CD4-positive, alpha-beta T cell treated with Interleukin-17A for 4 hours (primary cell): Measurements from ENCODE around the gene TUT1.
"Not testable (repeated sequence)": the region's sequence is repeated elsewhere in the genome, so short reads cannot be mapped to it uniquely, and the experiment has no call there.

Experiments
- DNase-seq: peaks from one replicate; pipeline ENCODE4 v3.0.0-alpha.2; 2020; ENCODE audit warnings: mixed read lengths

Gene TUT1, protein sequence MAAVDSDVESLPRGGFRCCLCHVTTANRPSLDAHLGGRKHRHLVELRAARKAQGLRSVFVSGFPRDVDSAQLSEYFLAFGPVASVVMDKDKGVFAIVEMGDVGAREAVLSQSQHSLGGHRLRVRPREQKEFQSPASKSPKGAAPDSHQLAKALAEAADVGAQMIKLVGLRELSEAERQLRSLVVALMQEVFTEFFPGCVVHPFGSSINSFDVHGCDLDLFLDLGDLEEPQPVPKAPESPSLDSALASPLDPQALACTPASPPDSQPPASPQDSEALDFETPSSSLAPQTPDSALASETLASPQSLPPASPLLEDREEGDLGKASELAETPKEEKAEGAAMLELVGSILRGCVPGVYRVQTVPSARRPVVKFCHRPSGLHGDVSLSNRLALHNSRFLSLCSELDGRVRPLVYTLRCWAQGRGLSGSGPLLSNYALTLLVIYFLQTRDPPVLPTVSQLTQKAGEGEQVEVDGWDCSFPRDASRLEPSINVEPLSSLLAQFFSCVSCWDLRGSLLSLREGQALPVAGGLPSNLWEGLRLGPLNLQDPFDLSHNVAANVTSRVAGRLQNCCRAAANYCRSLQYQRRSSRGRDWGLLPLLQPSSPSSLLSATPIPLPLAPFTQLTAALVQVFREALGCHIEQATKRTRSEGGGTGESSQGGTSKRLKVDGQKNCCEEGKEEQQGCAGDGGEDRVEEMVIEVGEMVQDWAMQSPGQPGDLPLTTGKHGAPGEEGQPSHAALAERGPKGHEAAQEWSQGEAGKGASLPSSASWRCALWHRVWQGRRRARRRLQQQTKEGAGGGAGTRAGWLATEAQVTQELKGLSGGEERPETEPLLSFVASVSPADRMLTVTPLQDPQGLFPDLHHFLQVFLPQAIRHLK

DNA sequence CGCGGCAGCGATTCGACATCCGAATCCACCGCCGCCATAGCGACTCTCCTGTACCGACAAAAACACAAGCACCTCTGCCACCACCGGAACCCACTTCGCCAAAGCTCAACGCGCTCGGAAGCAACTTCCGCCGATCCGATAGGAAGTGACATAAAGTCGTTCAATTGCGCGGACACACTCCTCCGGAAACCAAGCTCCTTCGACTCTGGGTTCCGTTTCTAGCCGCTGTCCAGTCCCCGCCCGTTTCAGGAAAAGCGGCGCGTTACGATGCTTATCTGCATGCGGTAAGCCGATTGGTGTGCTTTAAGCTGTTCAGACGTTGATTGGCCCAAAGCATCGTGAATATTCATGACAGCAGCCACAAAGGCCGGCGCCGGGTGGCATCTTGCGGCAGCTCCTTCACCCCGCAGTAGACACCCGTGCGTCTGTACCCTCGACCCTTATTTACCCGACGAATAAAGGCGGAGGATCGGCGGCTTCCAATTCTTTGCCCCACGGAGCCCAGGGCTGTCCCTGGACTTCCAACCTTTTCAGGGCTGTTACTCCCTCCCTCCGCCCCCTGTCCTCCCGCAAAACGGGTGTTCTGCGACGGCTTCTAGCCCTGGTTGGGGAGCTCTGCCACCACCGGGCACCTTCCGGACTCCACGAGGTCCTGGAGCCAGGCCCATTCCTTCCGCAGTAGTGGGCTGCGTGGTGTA is at the start of gene TUT1:
Gene TUT1 (minus strand): TSS at position 76 of the 698 bp plus-strand sequence. CDS start 38 bp downstream, at position 38.
- peak; percentile 95 for DNase-seq

DNA sequence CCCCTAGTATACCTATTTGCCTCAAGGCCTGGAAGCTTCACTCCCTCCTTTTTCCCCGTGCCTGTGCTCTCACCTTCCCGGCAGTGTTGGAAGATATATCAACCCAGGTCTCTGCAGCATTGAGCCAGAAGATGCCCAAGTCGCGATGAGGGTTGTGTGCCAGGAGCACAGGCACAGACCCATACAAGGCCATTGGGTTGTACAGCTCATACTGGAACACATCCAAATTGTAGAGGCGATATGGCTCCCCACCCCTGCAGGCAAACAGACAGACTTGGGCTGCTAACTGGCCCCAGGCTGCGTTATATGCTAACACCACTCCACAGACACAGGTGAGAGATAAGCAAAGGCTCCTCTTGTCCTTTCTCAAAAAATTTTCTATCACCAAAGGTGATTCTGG is 41.2 kb upstream of the TUT1 start:
- DNase-seq, result no peak

DNA sequence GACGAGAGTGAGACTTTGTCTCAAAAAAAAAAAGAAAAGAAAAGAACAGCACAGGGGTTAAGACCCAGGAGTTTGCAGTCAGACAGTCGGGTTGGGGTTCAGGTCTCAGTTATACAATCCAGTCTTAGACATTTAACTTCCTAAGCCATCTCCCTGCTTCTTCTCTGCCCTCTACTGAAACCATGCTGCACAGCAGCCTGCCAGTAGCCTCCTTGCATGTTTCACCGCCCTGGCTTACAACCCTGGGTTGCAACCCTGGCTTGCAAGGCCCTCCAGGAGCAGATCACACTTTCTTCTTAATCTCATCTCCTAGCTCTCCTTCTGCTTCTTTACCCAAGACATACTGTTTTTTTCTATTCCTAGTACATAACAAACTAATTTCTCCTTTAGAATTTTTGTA is 36.4 kb upstream of the TUT1 start:
- DNase-seq, result no peak

DNA sequence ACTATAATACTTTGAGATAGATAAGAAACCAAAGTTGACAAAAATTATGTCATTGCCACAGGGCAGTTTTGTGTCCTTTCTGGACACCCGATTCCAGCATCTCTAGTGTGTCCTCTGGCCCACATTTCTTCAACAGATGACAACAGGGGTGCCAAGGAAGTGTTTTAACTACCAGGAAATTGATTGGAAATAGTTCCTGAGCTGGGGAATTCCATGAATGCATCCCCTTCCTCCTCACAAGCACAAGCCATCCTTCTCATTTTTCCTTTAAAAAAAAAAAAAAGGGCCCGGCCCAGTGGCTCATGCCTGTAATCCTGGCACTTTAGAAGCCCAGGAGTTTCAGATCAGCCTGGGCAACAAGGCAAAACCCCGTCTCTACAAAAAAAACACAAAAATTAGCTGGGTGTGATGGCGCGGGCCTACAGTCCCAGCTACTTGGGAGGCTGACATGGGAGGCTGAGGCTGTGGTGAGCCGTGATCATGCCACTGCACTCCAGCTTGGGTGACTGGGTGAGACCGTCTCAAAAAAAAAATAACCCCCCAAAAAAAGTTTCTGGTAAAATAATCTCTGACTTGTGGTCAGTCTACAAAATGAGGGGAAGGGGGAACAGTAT is 31.3 kb upstream of the TUT1 start:
- peak; percentile 17 for DNase-seq

DNA sequence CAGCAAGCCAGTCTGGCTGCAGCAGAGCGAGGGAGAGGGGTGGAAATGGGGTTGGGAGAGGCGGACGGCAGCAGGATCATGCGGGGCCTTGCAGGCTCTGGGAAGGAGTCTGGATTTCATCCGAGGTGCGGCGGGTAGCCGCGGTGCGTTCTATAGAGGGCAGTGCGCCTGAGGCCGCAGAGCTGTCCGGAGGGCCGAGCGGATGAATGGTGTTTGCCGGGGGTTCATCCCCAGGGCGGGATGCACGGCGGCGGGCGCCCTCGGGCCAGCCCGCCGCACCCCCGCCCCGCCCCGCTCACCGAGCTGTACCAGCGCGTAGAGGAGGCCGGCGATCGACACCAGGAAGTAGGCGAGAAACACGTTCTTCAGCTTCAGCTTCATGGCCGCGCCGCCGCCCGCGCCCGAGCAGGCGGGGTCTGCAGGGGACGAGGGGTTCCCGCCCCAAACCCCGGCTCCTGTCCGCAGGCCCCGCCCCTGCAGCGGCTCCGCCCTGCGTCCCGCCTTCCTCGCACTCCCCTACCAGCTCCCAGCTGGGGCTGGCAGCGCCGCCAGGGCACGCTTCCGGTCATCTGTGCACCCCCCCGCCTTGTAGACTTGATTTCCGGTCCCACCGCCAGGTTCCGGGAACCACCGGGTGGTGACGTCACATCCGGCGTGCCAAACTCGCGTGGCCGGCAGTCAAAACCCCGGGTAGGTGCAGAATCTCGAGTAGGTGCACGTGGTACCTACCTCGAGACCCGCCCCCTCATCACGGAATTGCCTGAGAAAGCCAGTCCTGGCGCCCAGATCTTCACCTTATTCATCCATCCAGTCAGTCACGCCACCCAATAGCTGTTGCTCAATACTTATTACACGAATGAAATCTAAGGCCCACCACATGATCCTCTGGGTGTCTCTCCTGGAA is 30.5 kb upstream of the TUT1 start, which contains the start of gene B3GAT3:
Gene B3GAT3 (minus strand): TSS at position 420 of the 904 bp plus-strand sequence. CDS start 39 bp downstream, at position 381.
- DNase-seq, result peak; percentile 97

DNA sequence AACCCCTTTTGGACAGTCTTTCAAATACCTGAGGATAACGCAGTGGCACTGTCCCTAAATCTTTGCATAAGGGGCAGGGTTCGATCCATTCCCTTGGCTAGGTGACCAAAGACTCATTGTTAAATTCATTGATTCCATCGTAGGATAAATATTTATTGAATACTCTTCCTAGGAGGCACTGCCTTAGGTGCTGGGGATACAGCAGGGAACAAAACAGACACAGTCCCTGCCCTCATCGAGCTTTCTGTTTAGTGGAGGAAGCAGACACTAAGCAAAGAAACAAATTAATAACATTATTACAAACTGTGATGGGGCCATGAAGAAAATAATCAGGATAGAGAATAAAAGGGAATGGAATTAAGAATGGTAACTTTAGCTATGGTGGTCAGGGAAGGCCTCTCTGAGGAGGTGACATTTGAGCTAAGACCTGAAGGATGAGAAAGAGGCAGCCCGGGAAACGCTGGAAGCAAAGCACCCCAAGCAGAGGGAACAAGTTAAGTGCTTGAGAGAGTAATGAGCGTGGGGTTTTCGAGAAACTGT is 29.8 kb upstream of the TUT1 start:
- no peak for DNase-seq

DNA sequence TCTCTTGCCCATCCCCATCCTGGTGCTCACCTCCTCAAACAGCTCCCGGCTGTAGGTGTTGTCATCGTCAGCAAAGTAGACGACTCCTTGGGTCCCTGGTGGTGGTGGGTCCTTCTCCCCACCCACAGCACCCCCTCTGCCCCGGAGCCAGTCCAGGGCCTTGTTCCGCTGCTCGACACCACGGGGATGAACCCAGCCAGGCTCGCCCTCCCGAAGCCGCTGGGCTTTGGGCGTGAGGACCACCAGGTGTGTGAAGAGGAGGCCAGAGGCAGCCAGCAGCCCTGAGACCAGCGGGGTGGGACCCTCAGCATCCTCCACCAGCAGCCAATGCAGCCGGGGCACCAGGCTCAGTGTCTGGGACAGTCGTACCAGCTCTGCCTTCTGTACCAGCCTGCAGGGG is 25.6 kb upstream of the TUT1 start:
- not testable (repeated sequence) for DNase-seq

DNA sequence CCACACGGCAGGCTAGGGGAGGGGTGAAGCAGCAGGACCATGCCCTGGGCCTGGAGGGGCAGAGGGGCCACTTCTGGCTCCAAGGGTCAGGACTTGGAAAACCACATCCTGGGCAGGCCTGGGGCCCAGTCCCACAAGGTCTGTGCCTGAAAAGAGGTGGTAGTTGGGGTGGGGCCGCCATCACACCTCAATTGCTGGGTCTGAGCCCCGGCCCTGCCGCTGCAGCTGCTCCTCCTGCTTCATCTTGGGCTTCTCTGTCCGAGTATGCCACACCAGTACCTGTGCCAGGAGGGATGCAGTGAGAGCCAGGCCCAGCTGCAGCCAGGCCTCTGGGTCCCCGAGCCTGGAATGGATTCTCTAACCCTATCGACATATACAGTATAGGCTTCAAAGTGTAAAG is 24.2 kb upstream of the TUT1 start:
- DNase-seq, result no peak

DNA sequence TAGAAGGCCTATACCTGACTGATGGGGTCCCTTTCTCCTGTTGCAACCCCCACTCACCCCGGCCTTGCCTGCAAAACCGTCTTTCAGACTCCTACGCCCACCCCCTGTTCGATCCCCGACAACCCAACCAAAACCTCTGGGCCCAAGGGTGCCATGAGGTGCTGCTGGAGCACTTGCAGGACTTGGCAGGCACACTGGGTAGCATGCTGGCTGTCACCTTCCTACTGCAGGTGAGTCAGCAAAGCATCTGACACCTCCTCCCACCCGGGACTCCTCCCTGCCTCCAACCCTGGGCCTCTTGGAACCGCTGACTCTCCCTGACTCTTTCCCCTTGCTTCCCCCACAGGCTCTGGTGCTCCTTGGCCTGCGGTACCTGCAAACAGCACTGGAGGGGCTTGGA is 23.0 kb upstream of the TUT1 start:
- DNase-seq, result peak; percentile 50

DNA sequence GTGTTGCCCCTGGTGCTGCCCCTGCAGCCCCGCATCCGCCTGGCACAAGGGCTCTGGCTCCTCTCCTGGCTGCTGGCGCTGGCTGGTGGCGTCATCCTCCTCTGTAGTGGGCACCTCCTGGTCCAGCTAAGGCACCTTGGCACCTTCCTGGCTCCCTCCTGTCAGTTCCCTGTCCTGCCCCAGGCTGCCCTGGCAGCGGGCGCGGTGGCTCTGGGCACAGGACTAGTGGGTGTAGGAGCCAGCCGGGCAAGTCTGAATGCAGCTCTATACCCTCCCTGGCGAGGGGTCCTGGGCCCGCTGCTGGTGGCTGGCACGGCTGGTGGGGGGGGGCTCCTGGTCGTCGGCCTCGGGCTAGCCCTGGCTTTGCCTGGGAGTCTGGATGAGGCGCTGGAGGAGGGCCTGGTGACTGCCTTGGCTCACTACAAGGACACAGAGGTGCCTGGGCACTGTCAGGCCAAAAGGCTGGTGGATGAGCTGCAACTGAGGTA is 22.0 kb upstream of the TUT1 start:
- no peak for DNase-seq

DNA sequence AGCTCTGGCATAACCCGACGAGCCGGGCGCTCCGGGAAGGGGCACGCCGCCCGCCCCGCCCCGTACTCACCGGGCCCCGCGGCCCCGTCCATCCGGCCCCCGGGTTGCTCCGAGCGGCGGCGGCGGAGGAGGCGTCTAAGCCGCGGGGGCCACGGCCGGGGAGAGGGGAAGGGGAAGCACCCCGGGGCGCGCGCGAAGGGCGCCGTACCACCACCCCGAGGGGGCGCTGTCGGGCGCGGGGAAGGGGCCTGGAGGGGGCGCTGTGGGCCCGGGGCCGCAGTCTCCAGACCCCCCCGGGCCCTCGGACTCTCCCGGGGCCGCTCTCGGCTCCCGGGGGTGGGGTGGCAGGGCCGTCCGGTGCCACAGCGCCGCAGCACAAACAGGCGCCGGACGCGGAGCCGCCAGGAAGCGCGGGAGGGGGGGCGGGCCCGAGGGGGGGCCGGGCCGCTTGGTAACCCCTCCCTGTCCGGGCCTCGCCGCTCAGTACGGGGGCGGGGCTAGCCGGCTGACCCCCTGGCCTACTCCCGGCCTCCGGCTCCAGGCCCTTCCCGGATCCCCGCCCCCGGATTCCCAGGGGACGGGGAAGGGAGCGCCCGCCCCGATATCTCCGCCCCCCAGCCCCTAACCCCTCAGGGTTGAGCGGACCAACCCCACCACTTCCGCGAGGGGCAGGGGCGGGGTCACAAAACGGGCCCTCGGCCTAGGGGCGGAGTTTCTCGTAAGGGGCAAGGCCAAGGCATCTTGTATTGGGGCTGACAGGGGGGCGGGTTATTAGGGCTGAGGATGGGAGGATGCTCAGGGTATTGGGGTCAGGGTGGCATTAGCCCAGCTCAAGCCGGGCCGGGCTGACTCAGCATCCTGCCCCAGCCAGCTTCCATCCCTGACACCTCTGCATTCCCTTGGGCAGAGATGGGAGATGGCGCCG is 21.3 kb upstream of the TUT1 start, which contains the start of the genes EML3 and ROM1:
Gene EML3 (minus strand): TSS at position 410 of the 925 bp plus-strand sequence. CDS start 318 bp downstream, at position 92.
Gene ROM1 (plus strand): TSS at position 892 of the 925 bp plus-strand sequence. CDS start 25 bp downstream, at position 917.
- peak; percentile 95 for DNase-seq

DNA sequence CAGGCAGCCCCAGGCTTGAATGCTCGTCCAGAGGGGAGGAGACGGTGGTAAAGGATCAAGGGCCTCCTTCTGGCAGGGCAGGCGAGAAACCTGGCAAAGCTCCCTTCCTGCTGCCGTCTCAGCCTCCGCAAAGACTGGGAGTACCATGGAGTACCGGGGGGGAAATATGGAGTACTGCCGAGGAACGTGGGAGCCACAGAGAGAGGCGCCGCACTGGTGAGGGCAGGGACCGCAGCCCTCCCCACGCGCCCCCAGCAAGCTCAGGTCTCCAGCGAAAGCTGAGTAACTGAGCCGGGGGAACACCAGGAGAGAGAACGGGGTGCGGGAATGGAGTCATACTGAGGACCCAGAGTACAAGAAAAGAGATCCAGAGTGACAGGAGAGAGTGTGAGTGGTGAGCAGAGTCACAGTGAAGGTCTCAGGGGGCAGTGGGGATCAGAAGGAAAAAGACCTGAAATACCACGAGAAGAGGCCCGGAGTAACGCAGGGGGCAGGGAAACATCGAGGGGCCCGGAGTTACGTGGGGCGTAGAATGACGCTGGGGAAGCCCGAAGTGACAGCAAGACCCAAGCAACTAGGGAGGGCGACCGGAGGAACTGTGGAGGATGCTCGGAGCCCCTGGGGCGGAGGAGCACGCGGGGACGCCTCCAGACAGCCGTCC is 20.5 kb upstream of the TUT1 start:
- DNase-seq, result peak; percentile 50

DNA sequence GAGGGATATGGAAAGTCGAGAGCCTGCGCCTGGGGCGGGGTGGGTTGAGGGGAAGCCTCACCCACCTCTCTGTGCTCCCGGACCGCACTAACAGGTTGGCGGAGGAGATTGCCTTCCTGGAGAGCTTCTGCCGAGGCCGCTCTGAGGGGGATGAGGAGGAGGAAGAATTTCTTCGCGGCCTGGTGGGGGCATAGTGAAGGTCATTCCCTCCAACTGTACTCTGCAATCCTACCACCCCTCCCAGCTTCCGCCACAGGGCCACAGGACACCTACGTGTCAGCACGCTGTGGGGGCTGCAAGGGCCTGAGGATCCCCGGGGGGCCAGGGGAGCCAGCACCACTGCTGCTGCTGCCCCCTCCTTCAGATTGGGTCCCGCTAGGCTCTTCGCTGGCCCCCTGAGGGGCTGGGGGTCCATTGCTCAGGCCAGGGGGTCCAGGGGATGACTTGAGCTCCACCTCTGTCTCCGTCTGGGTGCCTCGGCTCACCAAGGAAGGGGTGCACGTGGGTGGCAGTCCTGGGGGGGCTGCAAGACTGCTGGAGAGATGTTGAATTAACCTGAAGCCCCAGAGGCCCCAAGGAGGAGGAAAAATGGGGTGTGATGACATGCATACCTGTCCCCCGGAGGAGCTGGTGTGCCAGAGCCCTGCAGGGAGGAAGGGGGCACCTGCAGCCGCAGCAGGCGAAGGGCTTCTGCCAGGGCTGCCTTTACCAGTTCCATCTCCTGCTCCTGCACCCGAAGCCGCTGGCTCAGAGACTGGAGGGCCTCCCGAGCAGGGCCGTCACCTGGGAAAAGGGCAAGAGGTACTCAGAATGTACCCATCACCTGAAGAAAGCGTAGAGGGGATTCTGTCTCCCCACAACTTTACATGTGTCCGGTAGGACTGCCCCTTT is 19.7 kb upstream of the TUT1 start:
- no peak for DNase-seq

DNA sequence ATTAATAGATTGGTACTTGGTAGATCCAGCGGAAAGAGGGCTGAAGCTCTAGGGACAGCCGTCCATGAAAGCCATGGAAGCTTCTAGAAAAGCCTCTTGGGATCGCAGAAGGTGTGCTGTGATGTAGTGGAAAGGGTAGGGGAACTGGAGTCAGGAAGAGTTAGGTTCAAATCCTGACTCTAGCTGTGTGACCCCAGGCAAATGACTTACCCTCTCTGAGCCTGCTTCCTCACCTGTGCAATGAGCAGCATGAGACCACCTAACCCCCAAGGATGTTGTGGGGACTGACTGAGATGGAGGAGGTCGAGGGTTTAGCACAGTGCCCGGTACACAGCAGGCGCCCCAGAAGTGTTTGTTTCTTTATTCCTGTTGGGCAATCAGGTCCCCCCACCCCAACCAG is 19.1 kb upstream of the TUT1 start:
- DNase-seq, result no peak

DNA sequence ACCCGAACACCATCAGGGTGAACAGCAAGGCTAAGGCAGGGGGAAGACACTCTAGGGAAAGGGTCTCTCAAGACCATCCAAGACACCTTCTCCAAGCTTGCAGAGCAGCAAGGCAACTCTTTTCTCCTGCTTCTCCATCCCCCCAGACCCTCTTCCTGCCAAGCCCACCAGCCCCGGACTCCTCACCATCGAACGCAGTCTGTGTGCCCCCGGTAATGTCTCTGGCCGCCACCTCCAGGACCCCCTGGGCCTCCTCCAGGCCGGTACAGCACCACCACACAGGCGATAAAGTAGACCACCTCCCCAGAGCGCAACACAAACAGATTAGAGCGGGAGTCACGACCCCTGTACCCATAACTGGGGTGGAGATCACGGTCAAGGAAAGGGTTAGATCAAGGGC is 17.5 kb upstream of the TUT1 start:
- no peak for DNase-seq

DNA sequence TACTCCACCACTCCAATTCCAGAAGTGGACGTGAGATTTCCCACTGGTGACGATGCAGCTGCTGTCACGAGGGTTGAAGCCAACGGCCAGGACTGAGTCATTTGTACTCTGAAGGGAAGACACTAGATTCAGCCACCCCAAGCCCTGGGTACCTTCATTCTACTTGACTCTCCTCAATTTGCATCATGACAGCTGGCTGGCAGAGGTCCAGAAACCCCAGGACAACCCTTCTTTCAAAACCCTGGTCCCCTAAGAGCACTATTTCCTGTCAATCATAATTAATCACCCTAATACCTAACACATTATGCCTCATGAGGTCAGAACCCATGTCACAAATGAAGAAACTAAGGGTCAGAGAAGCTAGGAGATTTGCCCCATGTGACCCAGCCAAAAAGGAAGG is 16.4 kb upstream of the TUT1 start:
- no peak for DNase-seq

DNA sequence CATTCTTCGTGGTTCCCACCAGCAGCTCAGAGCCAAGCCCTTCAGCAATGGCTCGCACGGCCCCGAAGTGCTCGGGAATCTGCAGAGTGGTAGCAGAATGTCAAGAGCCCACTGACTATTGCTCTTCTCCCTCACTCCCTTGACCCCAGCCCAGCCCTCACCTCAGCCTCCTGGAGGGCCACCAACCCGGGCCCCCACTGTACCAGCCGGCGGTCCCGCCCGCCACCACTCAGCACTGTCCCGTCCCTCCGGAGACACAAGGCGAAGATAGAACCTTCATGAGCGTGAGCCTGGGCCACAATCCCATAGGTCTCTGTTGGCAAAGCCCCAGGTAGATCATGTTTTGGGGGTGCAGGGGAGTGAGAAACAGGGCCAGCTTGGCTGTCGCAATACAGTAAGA is 14.6 kb upstream of the TUT1 start:
- DNase-seq, result no peak

DNA sequence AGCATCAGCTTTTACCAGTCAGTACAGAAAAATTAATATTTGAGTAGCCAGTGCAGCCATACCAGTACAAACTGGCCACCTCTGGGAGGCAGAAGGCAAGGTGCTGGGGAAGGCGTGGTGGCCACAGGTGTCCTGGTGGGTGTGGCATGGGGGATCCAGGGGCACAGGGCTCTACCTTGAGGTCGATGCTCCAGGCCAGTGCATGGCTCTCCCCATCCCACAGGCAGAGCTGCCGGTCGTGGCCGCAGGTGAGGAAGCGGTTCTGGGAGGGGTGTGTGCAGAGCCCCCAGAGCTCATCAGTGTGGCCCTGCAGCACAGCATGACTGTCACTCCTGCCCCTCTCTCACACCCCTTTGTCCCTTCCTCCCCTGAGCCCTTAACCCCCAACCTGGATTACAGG is 14.1 kb upstream of the TUT1 start:
- DNase-seq, result no peak
